Measurements from ENCODE around the gene HNRNPA1L2.
"Not testable (repeated sequence)": the region's sequence is repeated elsewhere in the genome, so short reads cannot be mapped to it uniquely, and the experiment has no call there.

The HNRNPA1L2 gene

GRCh38 chr13:52642131-52642530 lies at the start of gene HNRNPA1L2:
Gene HNRNPA1L2 (plus strand): TSS chr13:52642431. CDS start chr13:52642493, 62 bp downstream.
- no peak for DNase-seq (ENCODE audit: low spot score)

GRCh38 chr13:52593175-52593574 lies 49.1 kb upstream of the HNRNPA1L2 start:
- DNase-seq (ENCODE audit: low spot score) = not testable (repeated sequence)

- not testable (repeated sequence) for DNase-seq (ENCODE audit: low spot score)
Measured at GRCh38 chr13:52593812-52594211, 48.4 kb upstream of the HNRNPA1L2 start.

- DNase-seq (ENCODE audit: low spot score) = not testable (repeated sequence)
Measured at GRCh38 chr13:52594295-52594694, 47.9 kb upstream of the HNRNPA1L2 start.

GRCh38 chr13:52597676-52598075 lies 44.6 kb upstream of the HNRNPA1L2 start:
- no peak for DNase-seq (ENCODE audit: low spot score)

- DNase-seq (ENCODE audit: low spot score) = no peak
Measured at GRCh38 chr13:52599037-52599847, 43.0 kb upstream of the HNRNPA1L2 start.

- DNase-seq (ENCODE audit: low spot score) = no peak
Measured at GRCh38 chr13:52599848-52600603, 42.2 kb upstream of the HNRNPA1L2 start.

GRCh38 chr13:52600666-52601065 lies 41.6 kb upstream of the HNRNPA1L2 start:
- no peak for DNase-seq (ENCODE audit: low spot score)

GRCh38 chr13:52603316-52603715 lies 38.9 kb upstream of the HNRNPA1L2 start:
- DNase-seq (ENCODE audit: low spot score) = not testable (repeated sequence)

GRCh38 chr13:52606126-52606525 lies 36.1 kb upstream of the HNRNPA1L2 start:
- not testable (repeated sequence) for DNase-seq (ENCODE audit: low spot score)

- DNase-seq (ENCODE audit: low spot score) = not testable (repeated sequence)
Measured at GRCh38 chr13:52606795-52607194, 35.4 kb upstream of the HNRNPA1L2 start.

- DNase-seq (ENCODE audit: low spot score) = not testable (repeated sequence)
Measured at GRCh38 chr13:52608184-52608583, 34.0 kb upstream of the HNRNPA1L2 start.

- DNase-seq (ENCODE audit: low spot score) = peak; percentile 17
Measured at GRCh38 chr13:52609013-52609606, 33.1 kb upstream of the HNRNPA1L2 start.

GRCh38 chr13:52610158-52610557 lies 32.1 kb upstream of the HNRNPA1L2 start:
- DNase-seq (ENCODE audit: low spot score) = not testable (repeated sequence)

- DNase-seq (ENCODE audit: low spot score) = no peak
Measured at GRCh38 chr13:52615134-52615801, 27.0 kb upstream of the HNRNPA1L2 start.

- DNase-seq (ENCODE audit: low spot score) = no peak
Measured at GRCh38 chr13:52615812-52616211, 26.4 kb upstream of the HNRNPA1L2 start.

GRCh38 chr13:52617070-52618060 lies 24.9 kb upstream of the HNRNPA1L2 start:
- peak; percentile 91 for DNase-seq (ENCODE audit: low spot score)

- not testable (repeated sequence) for DNase-seq (ENCODE audit: low spot score)
Measured at GRCh38 chr13:52631083-52631690, 11.0 kb upstream of the HNRNPA1L2 start.

- DNase-seq (ENCODE audit: low spot score) = no peak
Measured at GRCh38 chr13:52638666-52639328, 3.4 kb upstream of the HNRNPA1L2 start.

GRCh38 chr13:52644108-52644507 lies 1.9 kb downstream of the HNRNPA1L2 start:
- no peak for DNase-seq (ENCODE audit: low spot score)

Measured in activated CD4-positive, alpha-beta T cell treated with anti-CD3 and anti-CD28 coated beads, Interleukin-2, Interleukin-4, amounts not matched to agents 100 ng/mL and 50 ng/mL, durations not matched to agents 16 hours and 8 hours (primary cell).